Activated T-helper 9 cell treated with anti-CD3 and anti-CD28 coated beads, Interleukin-2, amount 50 U/mL, for 16 hours (primary cell): Measurements from ENCODE around the gene TLL1.

Experiments used
- DNase-seq: peaks from one replicate; pipeline ENCODE4 v3.0.0-alpha.2; 2020; ENCODE audit warnings: low read depth

TLL1 gene

GRCh38 chr4:165872461-165873297, at the start of gene TLL1:
Gene TLL1, plus strand, starts transcription at chr4:165873237. Its CDS starts 668 bp downstream, at chr4:165873905.
- DNase-seq, result no peak

GRCh38 chr4:165826166-165826565, 46.9 kb upstream of the TLL1 start:
- DNase-seq, result no peak

GRCh38 chr4:165827018-165827417, 46.0 kb upstream of the TLL1 start:
- DNase-seq, result no peak

- DNase-seq, result no peak
Observed at GRCh38 chr4:165828928-165829327, 44.1 kb upstream of the TLL1 start.

- DNase-seq, result no peak
Observed at GRCh38 chr4:165834116-165834515, 38.9 kb upstream of the TLL1 start.

- DNase-seq, result no peak
Observed at GRCh38 chr4:165838575-165838974, 34.5 kb upstream of the TLL1 start.

- DNase-seq, result no peak
Observed at GRCh38 chr4:165839615-165840333, 33.3 kb upstream of the TLL1 start.

GRCh38 chr4:165842684-165843083, 30.4 kb upstream of the TLL1 start:
- DNase-seq, result no peak

GRCh38 chr4:165844161-165844560, 28.9 kb upstream of the TLL1 start:
- no peak for DNase-seq

- no peak for DNase-seq
Observed at GRCh38 chr4:165851256-165851655, 21.8 kb upstream of the TLL1 start.

GRCh38 chr4:165855191-165855590, 17.8 kb upstream of the TLL1 start:
- DNase-seq, result no peak

- DNase-seq, result no peak
Observed at GRCh38 chr4:165861363-165861762, 11.7 kb upstream of the TLL1 start.

GRCh38 chr4:165864271-165864670, 8.8 kb upstream of the TLL1 start:
- DNase-seq, result no peak

- no peak for DNase-seq
Observed at GRCh38 chr4:165866019-165866650, 6.9 kb upstream of the TLL1 start.

- no peak for DNase-seq
Observed at GRCh38 chr4:165867961-165868360, 5.1 kb upstream of the TLL1 start.

GRCh38 chr4:165873298-165874071, 448 bp downstream of the TLL1 start:
- no peak for DNase-seq

GRCh38 chr4:165874072-165874790, 1.2 kb downstream of the TLL1 start:
- DNase-seq, result no peak

GRCh38 chr4:165874791-165875371, 1.8 kb downstream of the TLL1 start:
- DNase-seq, result no peak

GRCh38 chr4:165875446-165875845, 2.4 kb downstream of the TLL1 start:
- no peak for DNase-seq

GRCh38 chr4:165877286-165877685, 4.2 kb downstream of the TLL1 start:
- no peak for DNase-seq

GRCh38 chr4:165879641-165880040, 6.6 kb downstream of the TLL1 start:
- no peak for DNase-seq
